MCF 10A (cell line): ENCODE measurements around the gene GPR107. TPM values are rescaled to one million over a fixed set of nuclear protein-coding genes. Genes with fewer than 3 reads are reported as not detected.

Source experiments
- BruUV-seq: library from RNA; stranded (reverse); fragments of 400-500 nt; replicated peaks from 2 replicates; lab custom pipeline; 2021; lab: Mats Ljungman, UMichigan
- CTCF ChIA-PET: fragments of 300-600 bp; sonication (Branson Sonifier 250); formaldehyde crosslinking; extraction: SDS; loops from one replicate; lab custom pipeline; 2021; ENCODE audit warnings: antibody characterized with exemption, inconsistent platforms; lab: Yijun Ruan, JAX
- POLR2A ChIA-PET: fragments of 300-600, 350-650 bp; sonication (Branson Sonifier 250); formaldehyde crosslinking; extraction: SDS; loops from one replicate; lab custom pipeline; 2020; ENCODE audit warnings: antibody characterized with exemption, inconsistent platforms; lab: Yijun Ruan, JAX
- DNase-seq: peaks from one replicate; pipeline ENCODE4 v3.0.0-alpha.2; 2018; ENCODE audit not compliant: unreplicated experiment
- H3K27ac Mint-ChIP-seq: one replicate; pipeline ENCODE4 v1.8.0; 2022; ENCODE audit warnings: mild to moderate bottlenecking, low read depth, mixed read lengths; ENCODE audit not compliant: unreplicated experiment
- H3K27me3 Mint-ChIP-seq: one replicate; pipeline ENCODE4 v1.8.0; 2022; ENCODE audit warnings: mixed read lengths; ENCODE audit not compliant: insufficient read depth, unreplicated experiment
- H3K36me3 Mint-ChIP-seq: one replicate; pipeline ENCODE4 v1.8.0; 2022; ENCODE audit warnings: mild to moderate bottlenecking, moderate library complexity, mixed read lengths; ENCODE audit not compliant: insufficient read depth, unreplicated experiment
- H3K4me1 Mint-ChIP-seq: one replicate; pipeline ENCODE4 v1.8.0; 2022; ENCODE audit warnings: mixed read lengths; ENCODE audit not compliant: insufficient read depth, unreplicated experiment
- H3K4me3 Mint-ChIP-seq: one replicate; pipeline ENCODE4 v1.8.0; 2022; ENCODE audit warnings: mild to moderate bottlenecking, moderate library complexity, mixed read lengths; ENCODE audit not compliant: unreplicated experiment
- H3K9me3 Mint-ChIP-seq: one replicate; pipeline ENCODE4 v1.8.0; 2022; ENCODE audit warnings: mixed read lengths; ENCODE audit not compliant: unreplicated experiment
- intact Hi-C: fragments of 100-400 bp; cut with micrococcal nuclease; formaldehyde crosslinking; loops from 2 replicates; pipeline ENCODE4 v1.14.1; 2022
- total RNA-seq: library from RNA; stranded (reverse); gene quantifications from 2 replicates; pipeline ENCODE4 v1.2.3, GENCODE V29; 2022
- TF ChIP-seq, protein P1 (sequence below): fragments of 200-600 bp; IDR thresholded peaks from one replicate; pipeline ENCODE4 v1.8.0; 2022; ENCODE audit warnings: antibody characterized with exemption, mild to moderate bottlenecking; ENCODE audit not compliant: unreplicated experiment

Gene GPR107
- total RNA-seq, 1 experiment from 2014 or later: 32.9 TPM

DNA sequence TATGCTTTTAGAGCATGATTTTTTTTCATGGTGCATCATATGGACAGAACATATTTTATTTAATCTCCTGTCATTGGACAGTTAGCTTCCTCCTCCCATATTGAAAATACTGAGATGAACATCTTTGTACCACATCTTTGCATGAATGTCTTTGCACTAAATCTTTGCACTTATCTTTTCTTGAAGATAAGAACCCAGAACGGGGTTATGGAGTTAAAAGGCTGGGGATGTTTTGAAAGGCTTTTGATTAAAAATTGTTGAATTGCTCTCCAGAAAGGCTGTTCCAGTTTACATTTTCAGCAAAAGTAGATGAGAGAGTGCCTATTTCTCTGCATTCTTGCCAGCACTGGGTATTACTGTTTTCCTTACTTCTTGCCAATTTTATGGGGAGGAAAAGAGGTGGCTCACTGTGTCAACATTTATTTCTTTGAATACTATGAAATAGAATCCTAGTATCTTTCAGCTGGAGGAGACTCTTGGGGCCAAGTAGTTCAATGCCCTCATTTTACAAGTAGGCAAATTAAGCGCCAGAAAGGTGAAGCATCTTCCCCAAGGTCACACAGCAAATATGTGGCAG lies 125.7 kb downstream of the GPR107 start:
- Mint-ChIP-seq H3K27me3 (no peaks in the 10 kb centered on the region), H3K27ac (no peak overlapping the region), H3K9me3 (no peaks in the 10 kb centered on the region), H3K36me3 (peaks cover 10% of the 10 kb centered on the region), H3K4me1 (peaks cover 8% of the 10 kb centered on the region), H3K4me3 (no peak overlapping the region)
- intact Hi-C loops: no loop called here
- TF ChIP-seq, protein P1, sequence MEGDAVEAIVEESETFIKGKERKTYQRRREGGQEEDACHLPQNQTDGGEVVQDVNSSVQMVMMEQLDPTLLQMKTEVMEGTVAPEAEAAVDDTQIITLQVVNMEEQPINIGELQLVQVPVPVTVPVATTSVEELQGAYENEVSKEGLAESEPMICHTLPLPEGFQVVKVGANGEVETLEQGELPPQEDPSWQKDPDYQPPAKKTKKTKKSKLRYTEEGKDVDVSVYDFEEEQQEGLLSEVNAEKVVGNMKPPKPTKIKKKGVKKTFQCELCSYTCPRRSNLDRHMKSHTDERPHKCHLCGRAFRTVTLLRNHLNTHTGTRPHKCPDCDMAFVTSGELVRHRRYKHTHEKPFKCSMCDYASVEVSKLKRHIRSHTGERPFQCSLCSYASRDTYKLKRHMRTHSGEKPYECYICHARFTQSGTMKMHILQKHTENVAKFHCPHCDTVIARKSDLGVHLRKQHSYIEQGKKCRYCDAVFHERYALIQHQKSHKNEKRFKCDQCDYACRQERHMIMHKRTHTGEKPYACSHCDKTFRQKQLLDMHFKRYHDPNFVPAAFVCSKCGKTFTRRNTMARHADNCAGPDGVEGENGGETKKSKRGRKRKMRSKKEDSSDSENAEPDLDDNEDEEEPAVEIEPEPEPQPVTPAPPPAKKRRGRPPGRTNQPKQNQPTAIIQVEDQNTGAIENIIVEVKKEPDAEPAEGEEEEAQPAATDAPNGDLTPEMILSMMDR: no peak
- POLR2A ChIA-PET: no interaction called here
- no peak for DNase-seq
- BruUV-seq: no TSS peak
- CTCF ChIA-PET: no interaction called here

- TF ChIP-seq, protein P1: no peak
- peaks cover 8% of the 10 kb centered on the region for H3K4me1 Mint-ChIP-seq
- DNase-seq: no peak
Observed at GRCh38 chr9:130180516-130180915, 126.8 kb downstream of the GPR107 start.

GRCh38 chr9:130181678-130182380 lies 128.1 kb downstream of the GPR107 start:
- H3K4me1 Mint-ChIP-seq: peaks cover 8% of the 10 kb centered on the region
- no TSS peak for BruUV-seq
- TF ChIP-seq, protein P1: no peak
- no peak for DNase-seq
- peaks cover 4% of the 10 kb centered on the region for H3K36me3 Mint-ChIP-seq
- H3K27me3 Mint-ChIP-seq: no peaks in the 10 kb centered on the region
- CTCF ChIA-PET: no interaction called here
- H3K4me3 Mint-ChIP-seq: no peak overlapping the region
- H3K9me3 Mint-ChIP-seq: no peaks in the 10 kb centered on the region
- intact Hi-C loops: no loop called here
- H3K27ac Mint-ChIP-seq: no peak overlapping the region
- POLR2A ChIA-PET: no interaction called here

More at GRCh38 chr9:130180516-130180915, 126.8 kb downstream of the GPR107 start:
- H3K27me3 Mint-ChIP-seq: no peaks in the 10 kb centered on the region
- no TSS peak for BruUV-seq
- H3K27ac Mint-ChIP-seq: no peak overlapping the region
- ChIA-PET CTCF (no interaction called here), POLR2A (no interaction called here)
- intact Hi-C loops: no loop called here
- H3K9me3 Mint-ChIP-seq: no peaks in the 10 kb centered on the region
- peaks cover 10% of the 10 kb centered on the region for H3K36me3 Mint-ChIP-seq
- H3K4me3 Mint-ChIP-seq: no peak overlapping the region

GRCh38 chr9:130182381-130182909 lies 128.7 kb downstream of the GPR107 start:
- Mint-ChIP-seq H3K9me3 (no peaks in the 10 kb centered on the region), H3K36me3 (peaks cover under 1% of the 10 kb centered on the region), H3K4me3 (no peak overlapping the region), H3K4me1 (peaks cover 12% of the 10 kb centered on the region), H3K27ac (no peak overlapping the region), H3K27me3 (no peaks in the 10 kb centered on the region)
- ChIA-PET POLR2A (no interaction called here), CTCF (no interaction called here)
- intact Hi-C loops: no loop called here
- no peak for DNase-seq
- TF ChIP-seq, protein P1: no peak
- BruUV-seq: no TSS peak
